SH-SY5Y (cell line): ENCODE measurements around the gene ATF3.

Source experiments
- GATA2 ChIP-seq: IDR thresholded peaks from 2 replicates; pipeline ENCODE4 v1.6.1; 2011; ENCODE audit warnings: mild to moderate bottlenecking, low read depth, low read length
- GATA3 ChIP-seq: IDR thresholded peaks from 2 replicates; pipeline ENCODE4 v1.6.1; 2011; ENCODE audit warnings: low read depth, mild to moderate bottlenecking, low read length, moderate library complexity

ATF3 gene

DNA sequence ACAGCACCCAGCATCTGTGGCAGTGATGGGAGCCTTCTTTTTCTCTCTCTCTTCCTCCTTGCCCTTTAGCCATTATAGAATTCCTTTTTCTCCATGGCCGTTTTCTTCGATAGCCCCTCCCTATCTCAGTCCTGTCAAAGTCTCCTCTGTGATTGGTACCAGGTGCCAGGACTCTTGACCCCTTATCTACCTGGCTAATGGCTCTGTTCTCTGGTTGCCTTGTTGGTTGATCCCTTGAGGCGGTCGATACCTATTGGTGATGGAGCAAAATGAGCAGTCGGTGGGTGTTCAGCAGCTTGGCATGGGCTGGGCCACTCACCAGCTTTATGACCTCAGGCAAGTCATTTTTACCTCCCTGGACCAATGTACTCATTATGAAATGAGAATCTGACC is 2.0 kb downstream of the ATF3 start:
- TF ChIP-seq GATA2 (no peak), GATA3 (no peak)

- no peak for TF ChIP-seq GATA2
- TF ChIP-seq GATA3, result no peak
Observed at GRCh38 chr1:212611000-212611948, 2.7 kb downstream of the ATF3 start.

- TF ChIP-seq GATA2, result no peak
- no peak for TF ChIP-seq GATA3
Observed at GRCh38 chr1:212612041-212612961, 3.7 kb downstream of the ATF3 start.

DNA sequence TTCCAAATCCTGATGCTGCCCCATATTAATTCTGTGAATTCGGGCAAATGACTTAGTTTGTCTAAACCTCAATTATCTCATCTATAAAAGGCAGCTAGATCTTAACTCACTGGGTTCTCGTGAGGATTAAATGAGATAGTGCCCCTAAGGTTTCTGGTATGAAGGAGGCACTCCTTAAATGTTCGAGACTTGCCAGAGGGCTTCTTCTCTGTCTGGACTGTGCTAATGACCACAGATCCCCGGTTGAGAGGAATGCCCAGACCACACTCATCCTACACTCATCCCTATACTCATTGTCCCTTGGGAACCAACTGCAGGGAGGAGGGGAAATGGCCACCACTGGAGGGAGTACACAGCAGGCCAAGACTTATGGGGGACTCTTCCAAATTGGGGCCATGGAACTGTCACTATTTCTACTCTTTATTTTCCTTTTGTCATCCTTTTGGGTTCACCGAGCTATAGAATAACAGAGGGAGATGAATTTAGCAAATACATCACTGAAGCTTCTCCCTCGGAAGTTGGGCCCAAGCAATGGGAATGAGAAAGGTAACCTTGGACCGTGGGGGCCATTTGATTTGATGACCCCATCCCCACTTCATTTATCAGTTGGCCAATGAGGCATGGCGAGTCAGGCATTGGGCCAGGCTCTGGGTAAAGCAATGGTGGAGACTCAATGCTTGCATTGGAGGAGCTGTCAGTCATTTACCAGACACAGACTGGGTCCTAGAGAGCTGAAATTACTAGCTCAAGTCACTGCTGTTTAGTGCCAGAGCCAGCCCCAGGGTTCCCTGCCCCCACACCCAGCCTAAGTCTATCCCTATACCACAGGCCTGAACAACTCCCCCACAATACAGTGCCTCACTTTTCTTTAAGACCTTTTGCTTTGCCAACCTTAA is 5.1 kb downstream of the ATF3 start:
- no peak for TF ChIP-seq GATA2
- TF ChIP-seq GATA3, result no peak

- TF ChIP-seq GATA3, result no peak
- TF ChIP-seq GATA2, result no peak
Observed at GRCh38 chr1:212614453-212615200, 6.1 kb downstream of the ATF3 start.

DNA sequence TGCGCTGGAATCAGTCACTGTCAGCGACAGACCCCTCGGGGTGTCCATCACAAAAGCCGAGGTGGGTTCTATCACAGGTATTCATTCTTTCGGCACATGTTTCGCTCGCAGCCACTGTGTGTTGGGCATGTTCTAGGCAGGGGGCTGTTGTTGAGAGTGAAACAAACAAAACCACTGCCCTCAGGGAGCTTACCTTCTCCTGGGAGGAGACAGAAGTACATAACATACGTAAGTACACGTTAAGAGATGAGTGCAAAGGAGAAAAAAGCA is 6.6 kb downstream of the ATF3 start:
- TF ChIP-seq GATA2 (no peak), GATA3 (no peak)

GRCh38 chr1:212618466-212619210 is 10.1 kb downstream of the ATF3 start:
- TF ChIP-seq GATA3, result no peak
- TF ChIP-seq GATA2, result no peak

- TF ChIP-seq GATA2 (no peak), GATA3 (no peak)
Observed at GRCh38 chr1:212620293-212620692, 11.7 kb downstream of the ATF3 start.

DNA sequence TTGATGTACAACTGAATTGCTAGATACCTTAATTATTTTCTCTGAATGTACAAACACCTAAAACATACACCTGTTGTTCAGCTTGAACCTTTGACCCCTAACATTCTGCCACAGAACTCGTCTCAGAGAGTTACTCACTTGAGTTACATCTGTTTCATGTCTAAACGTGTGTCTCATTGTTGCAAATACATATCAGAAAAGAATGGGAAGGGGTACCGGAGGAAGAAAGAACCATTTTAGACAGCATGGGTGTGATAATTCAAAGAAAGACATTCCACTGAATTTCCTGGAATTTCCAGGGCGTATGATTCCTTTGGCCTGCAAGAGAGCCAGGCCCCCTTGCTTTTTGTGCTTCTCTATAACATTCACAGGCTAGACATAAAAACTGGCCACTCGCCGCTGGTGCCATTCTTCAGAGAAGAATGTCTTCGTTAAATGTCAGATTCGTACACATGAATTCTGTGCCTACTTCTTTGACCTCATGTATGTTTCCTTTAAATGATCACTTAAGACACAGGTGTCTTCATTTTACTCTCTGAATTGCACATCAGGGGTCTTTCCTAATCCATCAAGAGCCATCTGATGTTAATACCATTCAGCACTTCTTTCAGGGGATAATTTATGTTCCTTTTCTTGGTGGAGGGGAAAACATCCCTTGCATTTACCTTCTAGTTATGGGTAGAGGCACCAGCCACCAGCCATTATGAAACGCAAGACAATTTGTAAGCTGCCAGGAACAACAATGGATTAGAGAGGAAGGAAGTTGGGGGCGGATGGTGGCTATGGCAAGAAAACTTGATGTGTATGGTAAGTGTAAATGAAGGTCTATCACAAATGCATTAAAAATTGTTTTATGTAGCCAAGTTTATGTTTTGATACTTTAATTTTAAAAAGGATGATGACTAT is 12.7 kb downstream of the ATF3 start:
- TF ChIP-seq GATA3 (no peak), GATA2 (no peak)

DNA sequence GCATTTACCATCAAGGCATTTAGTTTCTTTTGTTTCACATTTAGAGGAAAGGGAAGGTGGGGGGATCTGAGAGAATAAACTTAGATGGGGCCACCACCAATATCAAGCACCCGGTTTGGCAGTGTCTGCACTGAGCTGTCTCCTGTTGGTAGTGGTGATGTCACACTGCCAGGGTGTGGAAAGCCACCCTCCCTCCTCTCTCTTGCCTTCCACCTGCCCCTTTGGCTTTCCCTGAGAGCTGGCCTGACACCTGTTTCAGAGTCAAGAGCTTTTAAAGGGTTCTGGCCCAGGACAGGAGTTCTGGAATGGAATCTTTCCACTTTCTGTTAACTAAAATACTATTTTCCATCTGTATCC is 13.4 kb downstream of the ATF3 start:
- no peak for TF ChIP-seq GATA2
- TF ChIP-seq GATA3, result no peak

- no peak for TF ChIP-seq GATA3
- TF ChIP-seq GATA2, result no peak
Observed at GRCh38 chr1:212622467-212622866, 13.9 kb downstream of the ATF3 start.

DNA sequence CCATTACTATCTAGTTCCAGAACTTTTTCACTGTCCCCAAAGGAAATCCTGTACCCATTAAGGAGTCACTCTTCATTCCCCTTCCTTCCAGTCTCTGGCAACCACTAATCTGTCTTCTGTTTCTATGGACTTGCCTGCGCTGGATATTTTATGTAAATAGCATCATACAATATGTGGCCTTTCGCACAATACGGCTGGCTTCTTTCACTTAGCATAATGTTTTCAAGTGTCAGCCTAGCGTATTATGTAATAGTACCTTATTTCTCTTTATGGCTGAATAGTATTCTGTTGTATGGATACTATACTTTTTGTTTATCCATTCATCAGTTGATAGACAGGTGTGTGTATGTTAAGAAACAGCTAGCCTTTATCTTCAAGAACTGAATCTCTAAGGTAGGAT is 14.3 kb downstream of the ATF3 start:
- TF ChIP-seq GATA3 (no peak), GATA2 (no peak)

DNA sequence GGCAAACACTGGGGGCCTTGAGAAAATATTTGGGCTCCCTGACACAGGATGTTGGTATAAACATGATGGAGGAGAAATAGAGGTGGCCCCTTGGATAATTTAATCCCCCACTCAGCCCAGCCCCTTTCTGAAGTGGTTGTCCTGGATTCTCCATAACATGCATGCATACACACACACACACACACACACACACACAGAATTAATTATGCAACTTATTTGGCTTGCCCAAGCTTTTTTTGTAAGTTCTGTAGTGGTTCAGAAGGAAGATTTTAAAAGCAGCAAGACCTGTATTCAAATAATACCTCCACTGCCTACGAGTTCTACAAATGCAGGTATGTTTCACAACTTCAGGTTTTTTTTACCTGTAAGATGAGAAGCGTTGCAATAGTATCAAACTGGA is 15.0 kb downstream of the ATF3 start:
- TF ChIP-seq GATA2 (no peak), GATA3 (no peak)
